ENCODE data around the gene ABCC6. TPM values are rescaled to one million over a fixed set of nuclear protein-coding genes. Genes with fewer than 3 reads are reported as not detected.

Gene ABCC6
- total and polyA plus RNA-seq, 8 donors = 4.1 to 95.6 (median 11.5) TPM

DNA sequence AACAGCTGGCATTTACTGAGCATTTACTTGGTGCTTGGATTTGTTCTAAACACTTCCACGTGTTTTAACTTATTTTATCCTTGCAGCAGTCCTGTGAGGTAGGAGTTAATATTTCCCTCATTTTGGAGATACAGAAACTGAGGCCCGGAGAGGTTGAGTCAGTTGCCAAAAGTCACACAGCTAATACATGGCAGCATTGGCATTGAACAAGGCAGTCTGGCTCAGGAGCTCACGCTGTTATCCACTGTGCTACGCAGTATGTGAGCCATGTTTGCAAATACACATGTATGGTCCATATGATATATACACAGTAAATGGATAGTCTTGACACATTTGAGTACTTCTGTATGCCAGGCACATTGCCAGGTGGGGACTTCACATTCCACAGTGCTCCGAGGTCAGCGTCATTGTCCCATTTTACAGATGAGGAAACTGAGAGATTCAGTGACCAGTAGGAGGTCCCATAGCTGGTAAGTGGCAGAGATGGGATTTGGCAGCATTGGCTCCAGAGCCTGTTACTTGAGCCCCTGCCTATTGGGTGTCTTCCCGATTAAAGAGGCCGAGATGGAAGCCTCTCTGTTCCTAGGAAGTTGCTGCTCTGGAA is 110.7 kb downstream of the ABCC6 start:
- no peak overlapping the region for H3K27ac ChIP-seq
- peaks cover 68 to 100% (median 98%) of the 10 kb centered on the region in 4 donors for H3K36me3 ChIP-seq
- DNase-seq = no peak
- peaks cover 0 to 5% (median 0%) of the 10 kb centered on the region in 4 donors for H3K4me1 ChIP-seq
- intact Hi-C loops (cut with DNase I; ENCODE audit: low total_unique reads) = no loop called here
- TF ChIP-seq POLR2A (IDR thresholded peaks at IDR 0.05) (no peak), EP300 (IDR thresholded peaks at IDR 0.05) (no peak)
- no peaks in the 10 kb centered on the region for H3K9me3 ChIP-seq
- no peak overlapping the region for H3K4me3 ChIP-seq
- 78 to 85% (median 84%) methylated on average over 8 of the region's 8 CpGs for whole genome bisulfite sequencing, 5 donors
- H3K27me3 ChIP-seq = no peaks in the 10 kb centered on the region

DNA sequence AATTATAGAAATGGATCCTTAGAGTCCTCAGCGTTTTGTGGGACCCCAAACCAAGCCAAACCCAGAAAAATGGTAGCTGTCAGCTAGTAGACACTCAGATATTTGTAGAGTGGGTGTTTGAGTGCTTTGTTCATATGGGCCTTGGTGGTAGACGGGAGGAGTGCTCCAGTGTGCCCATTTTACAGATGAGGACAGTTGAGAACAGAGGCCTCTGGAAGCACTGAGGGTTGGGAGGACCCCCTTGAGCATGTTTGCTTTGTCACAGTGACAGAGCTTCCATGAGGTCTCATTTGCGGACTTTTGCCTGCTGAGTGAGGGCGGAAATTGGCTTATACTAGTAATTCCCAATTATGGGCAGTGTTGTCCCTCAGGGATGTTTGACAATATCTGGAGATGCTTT is 111.7 kb downstream of the ABCC6 start:
- Histone ChIP-seq H3K27me3 (no peaks in the 10 kb centered on the region), H3K4me1 (peaks cover 0 to 5% (median 0%) of the 10 kb centered on the region in 4 donors), H3K4me3 (no peak overlapping the region), H3K27ac (no peak overlapping the region), H3K36me3 (peaks cover 62 to 100% (median 97%) of the 10 kb centered on the region in 4 donors), H3K9me3 (no peaks in the 10 kb centered on the region)
- 96 to 98% (median 98%) methylated on average over 4 of the region's 4 CpGs for WGBS, 5 donors
- DNase-seq = no peak
- intact Hi-C loops (cut with DNase I; ENCODE audit: low total_unique reads) = no loop called here
- TF ChIP-seq EP300 (IDR thresholded peaks at IDR 0.05) (no peak), POLR2AphosphoS5 (IDR thresholded peaks at IDR 0.05) (no peak), POLR2A (IDR thresholded peaks at IDR 0.05) (no peak)
- TF ChIP-seq, protein P1, sequence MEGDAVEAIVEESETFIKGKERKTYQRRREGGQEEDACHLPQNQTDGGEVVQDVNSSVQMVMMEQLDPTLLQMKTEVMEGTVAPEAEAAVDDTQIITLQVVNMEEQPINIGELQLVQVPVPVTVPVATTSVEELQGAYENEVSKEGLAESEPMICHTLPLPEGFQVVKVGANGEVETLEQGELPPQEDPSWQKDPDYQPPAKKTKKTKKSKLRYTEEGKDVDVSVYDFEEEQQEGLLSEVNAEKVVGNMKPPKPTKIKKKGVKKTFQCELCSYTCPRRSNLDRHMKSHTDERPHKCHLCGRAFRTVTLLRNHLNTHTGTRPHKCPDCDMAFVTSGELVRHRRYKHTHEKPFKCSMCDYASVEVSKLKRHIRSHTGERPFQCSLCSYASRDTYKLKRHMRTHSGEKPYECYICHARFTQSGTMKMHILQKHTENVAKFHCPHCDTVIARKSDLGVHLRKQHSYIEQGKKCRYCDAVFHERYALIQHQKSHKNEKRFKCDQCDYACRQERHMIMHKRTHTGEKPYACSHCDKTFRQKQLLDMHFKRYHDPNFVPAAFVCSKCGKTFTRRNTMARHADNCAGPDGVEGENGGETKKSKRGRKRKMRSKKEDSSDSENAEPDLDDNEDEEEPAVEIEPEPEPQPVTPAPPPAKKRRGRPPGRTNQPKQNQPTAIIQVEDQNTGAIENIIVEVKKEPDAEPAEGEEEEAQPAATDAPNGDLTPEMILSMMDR (IDR thresholded peaks at IDR 0.05) = no peak

DNA sequence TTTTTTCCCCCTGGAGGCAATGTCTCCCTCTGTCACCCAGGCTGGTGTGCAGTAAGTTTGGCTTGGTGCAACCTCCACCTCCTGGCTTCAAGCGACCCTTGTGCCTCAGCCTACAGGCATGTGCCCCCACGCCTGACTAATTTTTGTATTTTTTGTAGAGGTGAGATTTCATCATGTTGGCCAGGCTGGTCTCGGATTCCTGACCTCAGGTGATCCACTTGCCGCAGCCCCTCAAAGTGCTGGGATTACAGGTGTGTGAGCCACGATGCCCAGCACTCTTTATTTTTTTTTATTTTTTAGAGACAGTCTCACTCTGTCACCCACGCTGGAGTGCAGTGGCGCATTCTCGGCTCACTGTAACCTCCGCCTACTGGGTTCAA is 113.2 kb downstream of the ABCC6 start:
- H3K27me3 ChIP-seq = no peaks in the 10 kb centered on the region
- TF ChIP-seq EP300 (IDR thresholded peaks at IDR 0.05) (no peak), POLR2AphosphoS5 (IDR thresholded peaks at IDR 0.05) (no peak), POLR2A (IDR thresholded peaks at IDR 0.05) (no peak)
- TF ChIP-seq, protein P1 (IDR thresholded peaks at IDR 0.05) = no peak
- DNase-seq = no peak
- intact Hi-C loops (cut with DNase I; ENCODE audit: low total_unique reads) = no loop called here
- peaks cover 0 to 5% (median 0%) of the 10 kb centered on the region in 4 donors for H3K4me1 ChIP-seq
- H3K4me3 ChIP-seq = no peak overlapping the region
- H3K9me3 ChIP-seq = no peaks in the 10 kb centered on the region
- H3K27ac ChIP-seq = no peak overlapping the region
- WGBS, 5 donors = 93 to 98% (median 96%) methylated on average over 9 of the region's 9 CpGs
- peaks cover 51 to 99% (median 97%) of the 10 kb centered on the region in 4 donors for H3K36me3 ChIP-seq

DNA sequence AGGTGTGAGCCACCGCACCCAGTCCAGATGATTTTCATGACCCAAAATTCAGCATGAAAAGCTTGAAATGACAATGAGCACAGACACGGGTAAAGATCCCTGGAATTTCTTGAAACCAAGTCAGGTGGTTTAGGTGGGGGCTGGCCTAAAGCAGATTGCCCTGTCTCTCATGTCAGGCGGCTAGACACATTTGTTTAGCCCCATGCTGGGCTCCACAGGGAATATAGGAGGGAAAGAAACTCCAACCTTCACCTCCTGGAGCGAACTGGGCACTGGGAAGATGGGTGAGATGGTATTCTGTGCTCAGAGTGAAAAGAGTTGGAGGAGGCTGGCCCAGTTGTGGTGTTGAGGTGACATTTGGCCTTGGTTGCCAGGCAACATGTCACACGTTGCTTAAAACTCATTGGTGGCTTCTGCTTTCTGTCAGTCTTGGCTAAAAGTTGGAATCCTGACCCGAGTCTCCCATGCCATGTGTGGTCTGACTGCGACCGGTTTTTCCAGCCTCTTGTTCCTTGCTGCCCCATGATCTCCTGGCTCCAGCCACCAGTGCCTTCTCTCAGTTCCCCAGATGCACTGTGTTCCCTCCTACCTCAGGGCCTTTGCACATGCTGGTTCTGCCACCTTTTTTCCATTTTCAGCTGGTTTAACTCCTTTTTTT is 113.7 kb downstream of the ABCC6 start:
- Histone ChIP-seq H3K4me1 (peaks cover 0 to 5% (median 0%) of the 10 kb centered on the region in 4 donors), H3K9me3 (no peaks in the 10 kb centered on the region), H3K27me3 (no peaks in the 10 kb centered on the region), H3K27ac (peak overlapping the region in 1 of 5 donors; percentile 41), H3K4me3 (no peak overlapping the region), H3K36me3 (peaks cover 51 to 99% (median 97%) of the 10 kb centered on the region in 4 donors)
- intact Hi-C loops (cut with DNase I; ENCODE audit: low total_unique reads) = no loop called here
- DNase-seq = no peak
- WGBS, 5 donors = 71 to 88% (median 86%) methylated on average over 8 of the region's 8 CpGs
- TF ChIP-seq POLR2AphosphoS5 (IDR thresholded peaks at IDR 0.05) (no peak), POLR2A (IDR thresholded peaks at IDR 0.05) (no peak), EP300 (IDR thresholded peaks at IDR 0.05) (no peak)
- TF ChIP-seq, protein P1 (IDR thresholded peaks at IDR 0.05) = no peak

DNA sequence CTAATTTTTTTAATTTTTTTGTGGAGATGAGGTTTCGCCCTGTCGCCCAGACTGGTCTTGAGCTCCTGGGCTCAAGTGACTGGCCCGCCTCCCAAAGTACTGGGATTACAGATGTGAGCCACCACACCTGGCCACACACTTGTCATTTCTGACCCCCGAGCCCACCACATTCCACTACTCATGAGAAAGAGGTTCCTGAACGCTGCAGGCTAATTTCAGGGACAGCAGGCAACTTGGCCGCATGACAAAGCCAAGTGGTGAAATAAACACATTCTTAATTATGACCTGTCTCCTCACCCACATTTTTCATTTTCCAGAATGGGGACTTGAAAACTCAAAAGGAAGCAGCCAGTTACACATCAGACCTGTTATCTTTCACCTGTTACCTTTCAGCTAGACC is 114.5 kb downstream of the ABCC6 start:
- 79 to 93% (median 90%) methylated on average over 6 of the region's 6 CpGs for WGBS, 5 donors
- Histone ChIP-seq H3K4me1 (peaks cover 0 to 5% (median 0%) of the 10 kb centered on the region in 4 donors), H3K4me3 (no peak overlapping the region), H3K27me3 (no peaks in the 10 kb centered on the region), H3K36me3 (peaks cover 52 to 99% (median 97%) of the 10 kb centered on the region in 4 donors), H3K9me3 (no peaks in the 10 kb centered on the region), H3K27ac (peak overlapping the region in 2 of 5 donors; percentile 9 to 41)
- intact Hi-C loops (cut with DNase I; ENCODE audit: low total_unique reads) = no loop called here
- DNase-seq = no peak
- TF ChIP-seq EP300 (IDR thresholded peaks at IDR 0.05) (no peak), POLR2A (IDR thresholded peaks at IDR 0.05) (no peak), POLR2AphosphoS5 (IDR thresholded peaks at IDR 0.05) (no peak)
- TF ChIP-seq, protein P1 (IDR thresholded peaks at IDR 0.05) = no peak
